ENCODE data around the gene ISY1.
"Not testable (repeated sequence)": the region's sequence is repeated elsewhere in the genome, so short reads cannot be mapped to it uniquely, and the experiment has no call there.

Gene ISY1

DNA sequence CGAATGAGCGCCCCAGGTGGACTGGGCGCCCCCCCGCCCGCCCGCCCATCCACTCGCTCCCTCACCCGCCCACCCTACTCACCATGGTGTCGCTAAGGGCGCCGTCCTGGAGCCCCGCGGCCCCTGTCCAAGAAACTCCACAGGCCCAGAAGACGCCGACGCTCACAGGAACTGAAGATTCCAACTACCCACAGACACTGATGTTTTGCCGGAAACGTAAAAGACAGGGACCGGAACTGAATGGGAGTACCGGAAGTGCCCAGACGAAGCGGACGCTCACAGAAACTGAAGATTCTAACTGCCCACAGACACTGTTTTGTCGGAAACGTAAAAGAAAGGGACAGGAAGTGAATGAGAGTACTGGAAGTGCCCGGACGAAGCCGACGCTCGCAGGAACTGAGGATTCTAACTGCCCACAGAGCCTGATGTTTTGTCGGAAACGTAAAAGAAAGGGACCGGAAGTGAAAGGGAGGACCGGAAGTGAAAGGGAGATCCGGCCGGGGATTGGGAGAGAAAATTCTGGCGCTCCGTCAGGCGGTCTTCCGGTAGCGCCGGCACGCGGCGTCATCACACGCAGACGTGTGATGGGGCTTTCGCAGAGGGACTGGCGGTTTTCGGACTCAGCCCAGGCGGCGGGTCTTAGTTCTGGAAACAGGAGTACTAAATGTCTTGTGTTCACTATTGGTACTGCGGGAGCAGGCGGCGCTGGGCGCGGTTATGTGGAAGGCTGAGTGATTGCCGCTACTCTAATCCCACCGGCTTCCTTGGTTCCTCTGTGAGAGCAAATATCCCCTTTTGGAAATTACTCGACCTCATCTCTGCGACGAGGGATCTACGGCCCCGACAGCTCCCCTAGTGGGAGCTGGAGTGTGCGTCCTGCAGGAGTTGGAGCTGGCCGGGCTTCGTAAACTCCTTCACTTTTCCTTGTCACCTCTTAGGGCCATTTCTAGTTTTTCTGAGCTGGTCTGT is at the start of gene ISY1:
TSS of gene ISY1 (minus strand) at position 173 of the 969 bp plus-strand sequence. CDS start at position 85, 88 bp downstream.
- peak within 1 kb of the TSS; percentile 97 for H3K4me3 Mint-ChIP-seq
- no peaks in the 10 kb centered on the region for H3K9me3 Mint-ChIP-seq
- no peaks in the 10 kb centered on the region for H3K27me3 Mint-ChIP-seq
- H3K4me1 Mint-ChIP-seq (ENCODE audit: low read depth), result peaks cover 42% of the 10 kb centered on the region
- peaks cover 76% of the 10 kb centered on the region for H3K36me3 Mint-ChIP-seq (ENCODE audit: low read depth)
- intact Hi-C loops (cut with micrococcal nuclease), result loop anchor here (1.0 kb wide), 1 partner anchor 88 kb away; the partner anchor contains the start of gene COPG1
- H3K27ac Mint-ChIP-seq, result peak within 1 kb of the TSS; percentile 100

DNA sequence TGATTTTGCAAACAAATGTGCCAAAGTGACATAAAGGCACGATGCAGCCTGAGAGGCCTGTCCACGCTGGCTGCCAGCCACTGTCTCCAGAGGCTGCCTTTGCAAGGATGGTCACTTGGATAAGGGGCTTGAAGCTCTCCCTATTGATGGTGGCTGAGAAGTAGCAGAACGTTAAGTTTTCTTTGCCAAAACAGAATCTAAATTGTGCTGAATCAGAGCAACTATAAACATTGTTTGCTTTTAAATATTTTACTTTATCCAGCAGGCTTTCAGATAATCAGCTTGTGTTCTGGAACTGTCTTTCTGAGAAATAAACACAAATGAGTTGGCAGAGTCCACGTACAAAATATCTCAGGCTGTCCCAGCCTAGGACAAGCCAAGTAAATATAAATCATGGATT is 46.6 kb upstream of the ISY1 start:
- Mint-ChIP-seq H3K27ac (no peak overlapping the region), H3K27me3 (no peaks in the 10 kb centered on the region), H3K4me3 (no peak overlapping the region), H3K9me3 (no peaks in the 10 kb centered on the region), H3K36me3 (ENCODE audit: low read depth) (no peaks in the 10 kb centered on the region), H3K4me1 (ENCODE audit: low read depth) (peaks cover 25% of the 10 kb centered on the region)
- intact Hi-C loops (cut with micrococcal nuclease), result no loop called here

DNA sequence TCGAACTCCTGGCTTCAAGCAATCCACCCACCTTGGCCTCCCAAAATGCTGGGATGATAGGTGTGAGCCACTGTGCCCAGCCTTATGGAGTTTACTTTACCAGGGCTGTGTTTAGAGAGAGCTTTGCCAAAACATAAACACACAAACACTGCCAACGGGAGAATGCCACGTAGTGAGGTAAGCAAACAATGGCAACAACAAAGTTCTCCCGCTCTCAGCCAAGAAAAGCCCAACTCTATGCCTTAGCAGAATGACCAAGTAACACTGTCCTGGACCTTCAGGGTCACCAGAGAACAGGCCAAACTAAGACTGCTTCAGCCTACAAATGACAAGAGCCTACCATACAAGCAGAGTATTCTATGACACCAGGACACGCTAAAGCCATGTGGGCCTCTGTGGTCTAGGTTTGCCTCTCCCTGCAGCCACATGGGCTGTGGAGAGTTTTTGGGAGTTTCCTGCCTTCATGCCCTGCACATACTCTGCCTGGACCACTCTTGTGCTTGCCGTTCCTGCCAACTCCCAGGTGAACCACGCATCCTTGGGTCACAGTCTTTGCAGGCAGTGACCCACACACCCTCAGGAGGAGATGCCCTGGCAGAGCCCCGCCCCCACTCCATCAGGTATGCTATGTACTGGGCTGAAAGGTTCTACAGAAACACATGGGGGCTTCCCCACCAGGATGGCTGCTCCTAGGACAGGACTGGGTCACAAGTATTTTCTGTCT is 44.4 kb upstream of the ISY1 start:
- Mint-ChIP-seq H3K4me1 (ENCODE audit: low read depth) (peaks cover 10% of the 10 kb centered on the region), H3K4me3 (no peak overlapping the region), H3K27me3 (no peaks in the 10 kb centered on the region), H3K27ac (no peak overlapping the region), H3K36me3 (ENCODE audit: low read depth) (peaks cover 6% of the 10 kb centered on the region), H3K9me3 (no peaks in the 10 kb centered on the region)
- intact Hi-C loops (cut with micrococcal nuclease), result no loop called here

DNA sequence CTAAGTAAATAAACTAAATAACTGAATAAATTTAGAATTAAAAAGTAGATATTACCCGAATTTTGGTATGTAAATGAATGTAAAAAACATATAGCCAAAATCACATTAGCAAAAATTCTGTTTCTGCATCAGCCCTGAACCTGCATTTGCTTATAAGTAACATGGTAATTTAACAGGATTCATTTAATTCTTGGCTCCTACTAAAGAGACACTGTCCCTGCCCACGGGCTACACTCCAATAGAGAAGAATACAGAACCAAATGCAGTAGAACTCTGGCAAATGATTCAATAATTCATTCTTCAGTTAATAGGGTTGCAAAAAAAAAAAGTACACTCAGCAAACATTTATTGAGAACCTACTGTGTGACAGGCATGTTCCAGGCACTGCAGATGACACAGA is 43.6 kb upstream of the ISY1 start:
- H3K9me3 Mint-ChIP-seq, result no peaks in the 10 kb centered on the region
- no peak overlapping the region for H3K27ac Mint-ChIP-seq
- H3K27me3 Mint-ChIP-seq, result no peaks in the 10 kb centered on the region
- peaks cover 13% of the 10 kb centered on the region for H3K4me1 Mint-ChIP-seq (ENCODE audit: low read depth)
- H3K4me3 Mint-ChIP-seq, result no peak overlapping the region
- H3K36me3 Mint-ChIP-seq (ENCODE audit: low read depth), result peaks cover 6% of the 10 kb centered on the region
- intact Hi-C loops (cut with micrococcal nuclease), result no loop called here

DNA sequence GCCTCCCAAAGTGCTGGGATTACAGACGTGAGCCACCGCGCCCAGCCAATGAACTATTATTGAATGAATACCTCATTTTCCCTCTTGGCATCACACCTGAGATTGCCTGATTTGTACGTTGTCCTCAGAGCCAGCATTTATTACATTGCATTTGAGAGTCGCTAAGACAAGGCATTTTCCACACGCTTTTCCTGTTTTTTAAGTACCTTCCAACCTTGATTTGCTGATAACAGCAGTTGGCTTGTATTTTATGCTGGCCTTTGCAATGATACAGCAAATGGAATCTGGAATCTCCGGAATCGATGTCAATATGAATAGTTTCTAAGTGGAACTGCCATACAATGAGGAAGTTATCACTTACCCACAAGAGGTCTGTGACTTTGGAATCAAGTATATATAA is 38.5 kb upstream of the ISY1 start:
- Mint-ChIP-seq H3K4me1 (ENCODE audit: low read depth) (peaks cover 38% of the 10 kb centered on the region), H3K9me3 (no peaks in the 10 kb centered on the region), H3K27me3 (no peaks in the 10 kb centered on the region), H3K27ac (peak overlapping the region; percentile 61), H3K36me3 (ENCODE audit: low read depth) (peaks cover 6% of the 10 kb centered on the region), H3K4me3 (no peak overlapping the region)
- intact Hi-C loops (cut with micrococcal nuclease), result no loop called here

DNA sequence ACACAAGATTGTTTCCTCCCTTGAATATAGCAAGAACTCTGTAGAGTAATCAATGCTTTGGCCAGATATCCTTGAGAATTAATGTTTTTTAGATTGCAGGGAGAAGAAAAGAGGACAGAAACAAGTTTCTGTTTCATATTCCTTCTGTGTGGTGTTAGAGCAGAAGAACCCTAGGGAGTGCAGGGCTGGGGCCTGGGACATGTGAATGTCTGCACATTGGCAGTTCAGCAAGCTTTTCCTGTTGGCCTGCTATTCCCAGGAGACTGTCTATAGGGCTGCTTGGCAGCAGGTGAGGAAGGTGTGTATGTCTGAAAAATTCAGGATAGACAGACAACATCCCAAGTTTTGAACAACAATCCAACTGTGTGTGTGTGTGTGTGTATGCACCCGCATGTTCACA is 36.5 kb upstream of the ISY1 start:
- Mint-ChIP-seq H3K27me3 (no peaks in the 10 kb centered on the region), H3K36me3 (ENCODE audit: low read depth) (peaks cover 11% of the 10 kb centered on the region), H3K4me1 (ENCODE audit: low read depth) (peaks cover 38% of the 10 kb centered on the region), H3K27ac (peak overlapping the region; percentile 76), H3K4me3 (no peak overlapping the region), H3K9me3 (no peaks in the 10 kb centered on the region)
- intact Hi-C loops (cut with micrococcal nuclease), result no loop called here

GRCh38 chr3:129196601-129197000 is 35.7 kb upstream of the ISY1 start:
- H3K27me3 Mint-ChIP-seq, result no peaks in the 10 kb centered on the region
- intact Hi-C loops (cut with micrococcal nuclease), result no loop called here
- H3K4me3 Mint-ChIP-seq, result no peak overlapping the region
- peaks cover 38% of the 10 kb centered on the region for H3K4me1 Mint-ChIP-seq (ENCODE audit: low read depth)
- H3K36me3 Mint-ChIP-seq (ENCODE audit: low read depth), result peaks cover 11% of the 10 kb centered on the region
- H3K27ac Mint-ChIP-seq, result peak overlapping the region; percentile 76
- H3K9me3 Mint-ChIP-seq, result no peaks in the 10 kb centered on the region

DNA sequence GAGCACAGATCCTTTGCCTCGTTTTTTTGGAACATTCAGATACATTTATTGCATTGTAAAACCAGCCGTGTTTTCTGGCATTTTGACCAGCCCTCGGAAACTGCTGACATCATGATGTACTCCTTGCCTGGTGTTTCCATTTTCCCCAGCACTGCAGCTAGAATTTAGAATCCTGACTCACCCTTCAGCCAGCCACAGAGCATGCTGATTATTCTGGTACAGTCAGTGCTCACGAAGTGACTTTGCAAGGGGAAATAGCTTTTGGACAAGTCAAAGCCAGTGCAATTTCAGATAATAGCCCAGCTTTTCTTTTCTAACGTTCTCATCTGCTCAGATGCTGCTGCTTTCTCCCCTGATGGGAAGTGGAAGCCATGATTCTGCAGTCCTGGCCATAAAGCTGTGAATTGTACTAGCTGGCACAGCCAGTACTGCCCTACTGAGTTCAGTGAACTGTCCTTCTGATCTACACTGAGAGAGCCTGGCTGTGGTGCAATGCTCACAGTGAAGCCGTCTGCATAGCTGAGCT is 34.9 kb upstream of the ISY1 start:
- H3K27me3 Mint-ChIP-seq, result no peaks in the 10 kb centered on the region
- peak overlapping the region; percentile 35 for H3K4me3 Mint-ChIP-seq
- peak overlapping the region; percentile 86 for H3K27ac Mint-ChIP-seq
- peaks cover 8% of the 10 kb centered on the region for H3K36me3 Mint-ChIP-seq (ENCODE audit: low read depth)
- H3K4me1 Mint-ChIP-seq (ENCODE audit: low read depth), result peaks cover 38% of the 10 kb centered on the region
- no peaks in the 10 kb centered on the region for H3K9me3 Mint-ChIP-seq
- intact Hi-C loops (cut with micrococcal nuclease), result no loop called here

DNA sequence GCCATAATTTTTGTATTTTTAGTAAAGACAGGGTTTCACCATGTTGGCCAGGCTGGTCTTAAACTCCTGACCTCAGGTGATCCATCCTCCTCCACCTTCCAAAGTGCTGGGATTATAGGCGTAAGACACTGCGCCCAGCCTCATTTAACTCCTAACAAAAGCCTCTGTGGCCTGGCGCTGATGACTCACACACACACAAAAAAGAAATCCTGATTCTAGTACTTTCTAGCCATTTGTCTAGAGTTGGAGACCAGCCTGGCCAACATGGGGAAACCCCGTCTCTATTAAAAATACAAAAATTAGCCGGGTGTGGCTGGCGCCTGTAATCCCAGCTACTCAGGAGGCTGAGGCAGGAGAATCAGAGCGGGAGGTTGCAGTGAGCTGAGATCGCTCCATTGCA is 28.9 kb upstream of the ISY1 start:
- H3K27ac Mint-ChIP-seq; H3K9me3 Mint-ChIP-seq; intact Hi-C loops (cut with micrococcal nuclease); H3K27me3 Mint-ChIP-seq; H3K36me3 Mint-ChIP-seq (ENCODE audit: low read depth); H3K4me3 Mint-ChIP-seq: not testable (repeated sequence)
- H3K4me1 Mint-ChIP-seq (ENCODE audit: low read depth), result peaks cover 13% of the 10 kb centered on the region

DNA sequence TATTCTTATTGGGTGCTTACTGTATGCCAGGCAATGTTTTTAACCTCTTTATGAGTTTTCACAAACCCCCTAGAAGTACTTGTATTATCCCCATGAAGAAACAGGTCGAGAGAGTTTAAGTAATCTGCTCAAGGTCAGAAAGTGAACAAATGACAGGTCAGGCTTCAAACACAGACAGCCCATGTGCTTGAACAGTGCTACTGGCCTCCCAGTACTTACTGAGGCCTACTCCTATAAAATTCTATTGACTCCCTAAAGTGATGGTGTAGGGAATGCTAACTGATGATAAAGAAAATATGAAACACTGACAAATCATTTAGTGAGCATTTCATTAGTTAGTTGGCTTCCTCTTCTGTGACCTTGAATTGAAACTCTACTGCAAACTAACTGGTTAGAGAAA is 27.0 kb upstream of the ISY1 start:
- peaks cover 13% of the 10 kb centered on the region for H3K4me1 Mint-ChIP-seq (ENCODE audit: low read depth)
- intact Hi-C loops (cut with micrococcal nuclease), result no loop called here
- peaks cover 16% of the 10 kb centered on the region for H3K36me3 Mint-ChIP-seq (ENCODE audit: low read depth)
- H3K27ac Mint-ChIP-seq, result no peak overlapping the region
- no peak overlapping the region for H3K4me3 Mint-ChIP-seq
- H3K27me3 Mint-ChIP-seq, result no peaks in the 10 kb centered on the region
- H3K9me3 Mint-ChIP-seq, result no peaks in the 10 kb centered on the region

- peaks cover 37% of the 10 kb centered on the region for H3K36me3 Mint-ChIP-seq (ENCODE audit: low read depth)
- no peaks in the 10 kb centered on the region for H3K9me3 Mint-ChIP-seq
- peak overlapping the region; percentile 99 for H3K27ac Mint-ChIP-seq
- intact Hi-C loops (cut with micrococcal nuclease), result no loop called here
- H3K4me3 Mint-ChIP-seq, result peak overlapping the region; percentile 58
- no peaks in the 10 kb centered on the region for H3K27me3 Mint-ChIP-seq
- peaks cover 13% of the 10 kb centered on the region for H3K4me1 Mint-ChIP-seq (ENCODE audit: low read depth)
Measured at GRCh38 chr3:129185783-129186182, 24.9 kb upstream of the ISY1 start.

DNA sequence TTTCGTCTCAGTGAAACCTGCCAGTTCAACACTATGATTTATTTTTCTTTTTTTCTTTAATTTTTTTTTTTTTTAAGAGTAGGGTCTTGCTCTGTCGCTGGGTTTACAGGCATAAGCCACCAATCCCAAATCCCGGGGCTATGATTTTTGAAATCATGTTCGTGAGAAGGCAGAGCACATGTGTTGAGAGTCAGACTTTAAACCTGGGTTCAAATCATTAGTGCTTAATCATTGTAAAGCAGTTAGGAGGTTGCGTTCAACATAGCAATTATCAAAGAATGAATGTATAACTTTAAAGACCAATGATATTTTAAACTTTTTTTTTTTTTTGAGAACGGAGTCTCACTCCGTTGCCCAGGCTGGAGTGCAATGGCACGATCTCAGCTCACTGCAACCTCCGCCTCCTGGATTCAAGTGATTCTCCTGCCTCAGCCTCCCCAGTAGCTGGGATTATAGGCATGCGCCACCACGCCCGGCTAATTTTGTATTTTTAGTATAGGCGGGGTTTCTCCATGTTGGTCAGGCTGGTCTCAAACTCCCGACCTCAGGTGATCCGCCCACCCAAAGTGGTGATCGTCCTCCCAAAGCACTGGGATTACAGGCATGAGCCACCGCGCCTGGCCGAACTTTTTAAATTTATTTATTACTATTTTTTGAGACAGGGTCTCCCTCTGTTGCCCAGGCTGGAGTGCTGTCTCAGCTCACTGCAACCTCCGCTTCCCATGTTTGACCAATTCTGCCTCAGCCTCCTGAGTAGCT is 24.1 kb upstream of the ISY1 start:
- Mint-ChIP-seq H3K4me3 (peak overlapping the region; percentile 58), H3K27ac (peak overlapping the region; percentile 99), H3K4me1 (ENCODE audit: low read depth) (peaks cover 20% of the 10 kb centered on the region), H3K36me3 (ENCODE audit: low read depth) (peaks cover 45% of the 10 kb centered on the region)
- H3K9me3 Mint-ChIP-seq; H3K27me3 Mint-ChIP-seq; intact Hi-C loops (cut with micrococcal nuclease): not testable (repeated sequence)

DNA sequence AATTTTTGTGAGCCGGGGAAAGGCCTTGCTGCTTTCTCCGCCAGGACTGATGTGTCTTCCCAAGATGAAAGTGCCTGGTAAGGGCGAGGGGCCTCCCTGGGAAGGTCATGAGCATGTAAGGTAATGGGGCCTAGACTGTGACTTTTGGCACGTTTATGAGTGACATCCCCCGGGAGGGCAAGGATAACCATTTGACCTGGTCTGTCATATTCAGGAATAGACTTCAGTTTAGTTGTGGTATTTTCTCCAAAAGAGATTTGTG is 23.5 kb upstream of the ISY1 start:
- Mint-ChIP-seq H3K27me3 (no peaks in the 10 kb centered on the region), H3K4me3 (peak overlapping the region; percentile 92), H3K27ac (peak overlapping the region; percentile 99), H3K36me3 (ENCODE audit: low read depth) (peaks cover 51% of the 10 kb centered on the region), H3K4me1 (ENCODE audit: low read depth) (peaks cover 25% of the 10 kb centered on the region), H3K9me3 (no peaks in the 10 kb centered on the region)
- intact Hi-C loops (cut with micrococcal nuclease), result no loop called here

All from dendritic cell treated with granulocyte-macrophage colony-stimulating factor and Interleukin-4, amounts not matched to agents 40 ng/mL and 50 ng/mL, for 4 days (primary cell).